ENCODE data around the gene UBE2D2. TPM values are rescaled to one million over a fixed set of nuclear protein-coding genes. Genes with fewer than 3 reads are reported as not detected.
"Not testable (repeated sequence)": the region's sequence is repeated elsewhere in the genome, so short reads cannot be mapped to it uniquely, and the experiment has no call there.

The UBE2D2 gene
- total RNA-seq, 4 donors from 2014 or later: 86.9 to 104 (median 91.5) TPM

GRCh38 chr5:139517683-139518564 lies 43.2 kb upstream of the UBE2D2 start:
- 7% methylated on average over 43 of the region's 56 CpGs for WGBS
- Histone ChIP-seq H3K36me3 (no peaks in the 10 kb centered on the region), H3K4me1 (peaks cover 7 to 21% (median 12%) of the 10 kb centered on the region in 4 donors), H3K27me3 (no peaks in the 10 kb centered on the region), H3K9me3 (no peaks in the 10 kb centered on the region), H3K27ac (replicated peaks in 1 of 4) (peak overlapping the region; percentile 84 to 87 (median 84)), H3K4me3 (peak overlapping the region; percentile 51 to 67 (median 60))
- TF ChIP-seq POLR2AphosphoS5 (IDR thresholded peaks at IDR 0.05) (peak; percentile 90 to 95), EP300 (IDR thresholded peaks at IDR 0.05) (no peak)
- TF ChIP-seq, protein P1, sequence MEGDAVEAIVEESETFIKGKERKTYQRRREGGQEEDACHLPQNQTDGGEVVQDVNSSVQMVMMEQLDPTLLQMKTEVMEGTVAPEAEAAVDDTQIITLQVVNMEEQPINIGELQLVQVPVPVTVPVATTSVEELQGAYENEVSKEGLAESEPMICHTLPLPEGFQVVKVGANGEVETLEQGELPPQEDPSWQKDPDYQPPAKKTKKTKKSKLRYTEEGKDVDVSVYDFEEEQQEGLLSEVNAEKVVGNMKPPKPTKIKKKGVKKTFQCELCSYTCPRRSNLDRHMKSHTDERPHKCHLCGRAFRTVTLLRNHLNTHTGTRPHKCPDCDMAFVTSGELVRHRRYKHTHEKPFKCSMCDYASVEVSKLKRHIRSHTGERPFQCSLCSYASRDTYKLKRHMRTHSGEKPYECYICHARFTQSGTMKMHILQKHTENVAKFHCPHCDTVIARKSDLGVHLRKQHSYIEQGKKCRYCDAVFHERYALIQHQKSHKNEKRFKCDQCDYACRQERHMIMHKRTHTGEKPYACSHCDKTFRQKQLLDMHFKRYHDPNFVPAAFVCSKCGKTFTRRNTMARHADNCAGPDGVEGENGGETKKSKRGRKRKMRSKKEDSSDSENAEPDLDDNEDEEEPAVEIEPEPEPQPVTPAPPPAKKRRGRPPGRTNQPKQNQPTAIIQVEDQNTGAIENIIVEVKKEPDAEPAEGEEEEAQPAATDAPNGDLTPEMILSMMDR (IDR thresholded peaks at IDR 0.05): peak; percentile 95 to 97 (median 97)
- intact Hi-C loops (cut with DNase I): loop anchor here (1.0 to 5.0 kb wide), 3 partner anchors 44 to 96 kb away; partner anchors contain the start of genes DNAJC18 and UBE2D2
- DNase-seq (ENCODE audit: extremely low spot score): peak; percentile 97

DNA sequence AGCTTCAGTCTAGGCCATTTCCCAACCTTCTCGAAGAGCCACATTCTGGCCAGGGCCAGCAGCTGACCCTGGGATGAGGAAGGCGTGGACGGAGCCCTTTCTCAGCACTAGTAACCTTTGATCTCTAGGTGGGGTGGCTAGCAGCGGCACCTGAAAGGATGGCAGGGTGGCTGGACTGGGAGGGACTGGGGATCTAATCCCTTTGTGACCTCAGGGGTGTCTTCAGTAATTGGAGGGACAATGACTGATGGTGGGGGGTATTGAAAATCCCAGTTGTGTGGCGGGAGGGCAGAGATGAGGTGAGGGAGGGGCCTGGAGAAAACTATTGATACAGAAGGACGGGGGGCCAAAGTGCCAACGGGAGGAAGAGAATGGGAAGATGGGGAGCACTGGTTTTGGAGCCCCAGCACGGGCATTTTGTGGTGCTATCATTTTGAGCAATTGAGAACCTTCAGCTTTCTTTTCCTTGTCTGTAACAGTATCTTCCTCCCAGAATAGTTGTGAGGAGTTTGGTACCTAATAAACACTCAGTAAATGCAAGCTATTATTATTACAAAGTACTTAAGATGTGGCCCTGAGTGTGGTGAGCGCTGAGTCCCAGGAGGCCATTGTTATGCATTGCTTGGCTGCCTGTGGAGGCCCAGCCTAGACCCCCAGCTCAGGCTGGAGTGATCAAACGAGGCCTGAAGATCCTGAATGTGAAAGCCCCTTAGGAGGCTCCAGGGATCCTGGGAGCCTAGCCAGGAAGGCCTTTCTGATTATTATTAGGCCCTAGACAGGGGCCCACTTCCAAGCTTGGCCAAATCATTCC lies 37.3 kb upstream of the UBE2D2 start:
- 90% methylated on average over 9 of the region's 10 CpGs for WGBS
- Histone ChIP-seq H3K9me3 (no peaks in the 10 kb centered on the region), H3K27me3 (no peaks in the 10 kb centered on the region), H3K36me3 (no peaks in the 10 kb centered on the region), H3K27ac (replicated peaks in 1 of 4) (no peak overlapping the region), H3K4me3 (no peak overlapping the region), H3K4me1 (peaks cover 0 to under 1% (median 0%) of the 10 kb centered on the region in 4 donors)
- TF ChIP-seq EP300 (IDR thresholded peaks at IDR 0.05): no peak
- TF ChIP-seq POLR2A (IDR thresholded peaks at IDR 0.05; ENCODE audit: low read depth): no peak
- TF ChIP-seq POLR2AphosphoS5 (IDR thresholded peaks at IDR 0.05): no peak
- TF ChIP-seq, protein P1 (IDR thresholded peaks at IDR 0.05): no peak
- DNase-seq (ENCODE audit: extremely low spot score): no peak
- intact Hi-C loops (cut with DNase I): no loop called here

- Histone ChIP-seq H3K27me3 (no peaks in the 10 kb centered on the region), H3K4me1 (no peaks in the 10 kb centered on the region), H3K36me3 (no peaks in the 10 kb centered on the region), H3K27ac (replicated peaks in 1 of 4) (no peak overlapping the region), H3K4me3 (no peak overlapping the region), H3K9me3 (no peaks in the 10 kb centered on the region)
- intact Hi-C loops (cut with DNase I): no loop called here
- WGBS: 91% methylated on average over 4 of the region's 4 CpGs
- no peak for DNase-seq (ENCODE audit: extremely low spot score)
- TF ChIP-seq, protein P1 (IDR thresholded peaks at IDR 0.05): no peak
- TF ChIP-seq EP300 (IDR thresholded peaks at IDR 0.05) (no peak), POLR2A (IDR thresholded peaks at IDR 0.05; ENCODE audit: low read depth) (no peak), POLR2AphosphoS5 (IDR thresholded peaks at IDR 0.05) (no peak)
Measured at GRCh38 chr5:139524446-139524845, 36.7 kb upstream of the UBE2D2 start.

DNA sequence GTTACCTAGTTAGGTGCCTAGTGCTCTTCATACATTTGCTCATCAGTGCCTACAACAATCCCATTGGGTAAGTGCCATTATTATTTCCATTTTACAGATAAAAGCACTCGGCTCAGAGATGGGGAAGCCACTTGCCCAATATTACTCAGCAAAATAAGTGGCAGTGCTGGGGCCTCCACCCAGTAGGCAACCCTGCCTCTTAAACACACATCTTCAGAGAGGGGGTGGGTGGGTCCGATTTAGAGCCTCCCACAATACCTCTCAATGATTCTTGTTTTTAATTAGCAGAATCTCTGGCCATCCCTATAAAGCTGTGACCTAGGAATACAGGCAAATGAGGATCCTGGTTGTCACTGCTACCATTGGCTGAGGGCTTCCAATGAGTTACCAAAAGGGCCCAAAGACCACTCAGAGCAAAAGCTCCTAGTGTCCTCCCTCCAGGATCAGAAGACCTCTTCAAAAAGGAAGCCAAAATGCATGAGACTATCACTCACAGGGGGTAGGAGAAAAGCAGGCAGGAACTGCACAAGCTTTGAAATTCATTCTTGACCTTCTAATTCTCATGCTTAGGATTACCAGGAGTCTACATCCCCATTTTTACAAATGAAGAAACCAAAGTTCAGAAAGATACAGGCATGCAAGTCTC lies 36.1 kb upstream of the UBE2D2 start:
- no peaks in the 10 kb centered on the region for H3K36me3 ChIP-seq
- no peak for DNase-seq (ENCODE audit: extremely low spot score)
- no peaks in the 10 kb centered on the region for H3K9me3 ChIP-seq
- no peaks in the 10 kb centered on the region for H3K27me3 ChIP-seq
- WGBS: 67% methylated on average over 2 of the region's 2 CpGs
- TF ChIP-seq, protein P1 (IDR thresholded peaks at IDR 0.05): no peak
- no peaks in the 10 kb centered on the region for H3K4me1 ChIP-seq
- no peak overlapping the region for H3K27ac ChIP-seq (replicated peaks in 1 of 4)
- H3K4me3 ChIP-seq: no peak overlapping the region
- intact Hi-C loops (cut with DNase I): no loop called here

GRCh38 chr5:139525586-139526308 lies 35.4 kb upstream of the UBE2D2 start:
- WGBS: 94% methylated on average over 12 of the region's 12 CpGs
- H3K9me3 ChIP-seq; H3K27me3 ChIP-seq; H3K27ac ChIP-seq (replicated peaks in 1 of 4); DNase-seq (ENCODE audit: extremely low spot score); H3K36me3 ChIP-seq; intact Hi-C loops (cut with DNase I); H3K4me1 ChIP-seq; H3K4me3 ChIP-seq: not testable (repeated sequence)

GRCh38 chr5:139526309-139527089 lies 34.6 kb upstream of the UBE2D2 start:
- H3K4me1 ChIP-seq; H3K9me3 ChIP-seq; H3K27ac ChIP-seq (replicated peaks in 1 of 4); H3K27me3 ChIP-seq; H3K4me3 ChIP-seq; DNase-seq (ENCODE audit: extremely low spot score); H3K36me3 ChIP-seq; intact Hi-C loops (cut with DNase I): not testable (repeated sequence)
- WGBS: 80% methylated on average over 22 of the region's 22 CpGs

Measured in esophagus muscularis mucosa (tissue), 4 donors.